ENCODE results near the gene CTBP1. TPM values are rescaled to one million over a fixed set of nuclear protein-coding genes. Genes with fewer than 3 reads are reported as not detected.

Gene CTBP1
- total and polyA plus RNA-seq, 9 of the 15 experiments (the other 6 are each of a cell fraction or from before 2014, with no cell fraction given) = 14.5 to 162 (median 68.2) TPM

- no peak for TF ChIP-seq ZHX1 (conservative IDR thresholded peaks at IDR 0.05; ENCODE audit: low read length)
- no peak for TF ChIP-seq TCF3 (CRISPR knock-in tag; IDR thresholded peaks at IDR 0.05)
- TF ChIP-seq SMARCB1 (IDR thresholded peaks at IDR 0.05; ENCODE audit: insufficient read length, low read depth) = no peak
- no peak for TF ChIP-seq RBM14 (IDR thresholded peaks at IDR 0.05; ENCODE audit: borderline replicate concordance, insufficient read depth, low read depth, low read length)
- no peak for TF ChIP-seq ZSCAN29 (IDR thresholded peaks at IDR 0.05)
Observed at GRCh38 chr4:1204286-1204827, 44.6 kb downstream of the CTBP1 start (continued).

GRCh38 chr4:1203026-1203616 is 45.8 kb downstream of the CTBP1 start:
- no peaks in the 10 kb centered on the region for H3K36me3 ChIP-seq (ENCODE audit: control insufficient read depth, insufficient read depth, low read length)
- TF ChIP-seq FOXA1 (IDR thresholded peaks at IDR 0.05; ENCODE audit: borderline replicate concordance) (no peak), BCLAF1 (IDR thresholded peaks at IDR 0.05; ENCODE audit: borderline replicate concordance in 1 of 2, control insufficient read depth in 1 of 2, low read depth in 2 of 2, low read length in 1 of 2) (no peak), STAT6 (CRISPR knock-in tag; IDR thresholded peaks at IDR 0.05) (no peak), ZNF174 (CRISPR knock-in tag; IDR thresholded peaks at IDR 0.05) (no peak)
- no peak overlapping the region for H3K9ac ChIP-seq (ENCODE audit: insufficient read depth in 1 of 2, low read depth in 2 of 2, low read length in 2 of 2)
- no peak overlapping the region for H2AFZ ChIP-seq (ENCODE audit: low read depth, low read length)
- peaks cover 20 to 61% of the 10 kb centered on the region in 2 experiments for H3K4me1 ChIP-seq (replicated peaks in 1 of 2; ENCODE audit: control insufficient read depth in 2 of 2, insufficient read depth in 2 of 2, low read length in 2 of 2)
- H3K4me3 ChIP-seq = no peak overlapping the region
- H3K9me3 ChIP-seq (replicated peaks; ENCODE audit: control insufficient read depth, insufficient read depth, low read depth, low read length) = no peaks in the 10 kb centered on the region
- in situ Hi-C loops (cut with MboI) (no loop called here), intact Hi-C loops (cut with micrococcal nuclease) (loop anchor here (5.0 kb wide), 1 partner anchor 36 kb away; no protein-coding TSS in a partner anchor)
- ChIA-PET POLR2A (interaction anchor here (0.6 to 1.3 kb wide), 6 partner anchors 8 to 385 kb away, joined by 3 to 4 read pairs (median 3); partner anchors contain the start of gene SPON2), CTCF (ENCODE audit: low intra/inter-chr PET ratio) (no interaction called here)
- no TSS peak for BruUV-seq (replicated peaks)
- H3K9me1 ChIP-seq (ENCODE audit: control insufficient read depth, insufficient read depth, low read length) = no peaks in the 10 kb centered on the region
- H3K27ac ChIP-seq (ENCODE audit: extremely low read depth, low read depth, low read length) = no peak overlapping the region
- H3K4me2 ChIP-seq (ENCODE audit: insufficient read depth, low read length) = no peak overlapping the region
- no peak for FAIRE-seq
- no peaks in the 10 kb centered on the region for H3K27me3 ChIP-seq (ENCODE audit: control insufficient read depth in 2 of 2, insufficient read depth in 2 of 2, low read length in 2 of 2)
- 58% methylated on average over 13 of the region's 13 CpGs for WGBS (ENCODE audit: insufficient coverage, low coverage, missing lambda C conversion rate)
- no peaks in the 10 kb centered on the region for H4K20me1 ChIP-seq (replicated peaks; ENCODE audit: control insufficient read depth, insufficient read depth, low read length)
- H3K79me2 ChIP-seq (ENCODE audit: control insufficient read depth, insufficient read depth, low read length) = no peaks in the 10 kb centered on the region; the same call in 2 of the 3 replicates
- no peak for ATAC-seq
- no peak for DNase-seq (ENCODE audit: extremely low read depth in 1 of 4, low spot score in 3 of 4)

All from K562 (cell line).